ENCODE results near the gene DNAH1.

DNAH1 gene

GRCh38 chr3:52352566-52352965, 36.4 kb downstream of the DNAH1 start:
- no peak overlapping the region for H3K4me3 ChIP-seq (ENCODE audit: low read depth, low read length)
- no peak for DNase-seq (ENCODE audit: low read depth)
- TF ChIP-seq CTCF (IDR thresholded peaks at IDR 0.05; ENCODE audit: low read depth, low read length, missing control alignments) = no peak

DNA sequence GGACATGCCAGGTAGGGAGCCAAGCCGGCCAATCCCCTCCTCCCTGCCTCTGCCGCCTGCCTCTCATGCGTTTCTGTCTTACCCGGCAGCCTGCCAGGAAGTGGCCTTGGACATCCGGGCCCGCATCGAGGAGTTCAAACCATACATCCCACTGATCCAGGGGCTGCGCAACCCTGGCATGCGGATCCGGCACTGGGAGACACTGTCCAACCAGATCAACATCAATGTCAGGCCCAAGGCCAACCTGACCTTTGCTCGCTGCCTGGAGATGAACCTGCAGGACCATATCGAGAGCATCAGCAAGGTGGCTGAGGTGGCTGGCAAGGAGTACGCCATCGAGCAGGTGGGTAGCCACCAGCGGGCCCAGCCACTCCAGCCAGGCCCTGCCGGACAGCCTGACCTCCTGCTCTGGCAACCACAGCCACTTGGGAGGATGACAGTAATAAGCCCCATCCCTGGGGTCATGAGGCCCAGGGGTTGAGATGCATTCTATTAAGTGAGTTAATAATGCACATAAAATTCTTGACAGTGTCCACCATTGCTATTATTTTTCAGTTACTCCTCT, 37.3 kb downstream of the DNAH1 start:
- no peak for DNase-seq (ENCODE audit: low read depth)
- TF ChIP-seq CTCF (IDR thresholded peaks at IDR 0.05; ENCODE audit: low read depth, low read length, missing control alignments) = no peak
- no peak overlapping the region for H3K4me3 ChIP-seq (ENCODE audit: low read depth, low read length)

GRCh38 chr3:52354676-52355075, 38.6 kb downstream of the DNAH1 start:
- no peak overlapping the region for H3K4me3 ChIP-seq (ENCODE audit: low read depth, low read length)
- no peak for DNase-seq (ENCODE audit: low read depth)
- no peak for TF ChIP-seq CTCF (IDR thresholded peaks at IDR 0.05; ENCODE audit: low read depth, low read length, missing control alignments)

GRCh38 chr3:52355526-52355925, 39.4 kb downstream of the DNAH1 start:
- no peak for TF ChIP-seq CTCF (IDR thresholded peaks at IDR 0.05; ENCODE audit: low read depth, low read length, missing control alignments)
- no peak for DNase-seq (ENCODE audit: low read depth)
- no peak overlapping the region for H3K4me3 ChIP-seq (ENCODE audit: low read depth, low read length)

DNA sequence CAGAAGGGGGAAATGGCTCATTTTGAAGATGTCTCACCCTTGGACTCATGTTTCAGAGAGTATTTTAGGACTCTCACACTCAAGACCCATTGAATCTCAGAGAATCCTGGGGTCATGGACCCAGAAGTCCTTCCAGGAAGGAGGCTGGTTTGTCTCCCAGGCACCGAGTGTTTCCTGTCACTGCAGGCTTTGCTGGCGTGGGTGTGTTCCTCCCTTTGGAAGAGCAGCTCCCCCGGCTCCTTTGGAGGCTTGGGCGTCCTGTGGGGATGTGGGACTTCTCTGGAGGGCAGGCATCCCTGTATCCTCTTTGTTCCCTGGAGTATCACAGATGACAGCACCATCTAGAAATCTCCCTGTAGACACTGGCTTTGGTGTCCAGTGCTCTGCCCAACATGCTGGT, 40.0 kb downstream of the DNAH1 start:
- no peak overlapping the region for H3K4me3 ChIP-seq (ENCODE audit: low read depth, low read length)
- no peak for DNase-seq (ENCODE audit: low read depth)
- no peak for TF ChIP-seq CTCF (IDR thresholded peaks at IDR 0.05; ENCODE audit: low read depth, low read length, missing control alignments)

DNA sequence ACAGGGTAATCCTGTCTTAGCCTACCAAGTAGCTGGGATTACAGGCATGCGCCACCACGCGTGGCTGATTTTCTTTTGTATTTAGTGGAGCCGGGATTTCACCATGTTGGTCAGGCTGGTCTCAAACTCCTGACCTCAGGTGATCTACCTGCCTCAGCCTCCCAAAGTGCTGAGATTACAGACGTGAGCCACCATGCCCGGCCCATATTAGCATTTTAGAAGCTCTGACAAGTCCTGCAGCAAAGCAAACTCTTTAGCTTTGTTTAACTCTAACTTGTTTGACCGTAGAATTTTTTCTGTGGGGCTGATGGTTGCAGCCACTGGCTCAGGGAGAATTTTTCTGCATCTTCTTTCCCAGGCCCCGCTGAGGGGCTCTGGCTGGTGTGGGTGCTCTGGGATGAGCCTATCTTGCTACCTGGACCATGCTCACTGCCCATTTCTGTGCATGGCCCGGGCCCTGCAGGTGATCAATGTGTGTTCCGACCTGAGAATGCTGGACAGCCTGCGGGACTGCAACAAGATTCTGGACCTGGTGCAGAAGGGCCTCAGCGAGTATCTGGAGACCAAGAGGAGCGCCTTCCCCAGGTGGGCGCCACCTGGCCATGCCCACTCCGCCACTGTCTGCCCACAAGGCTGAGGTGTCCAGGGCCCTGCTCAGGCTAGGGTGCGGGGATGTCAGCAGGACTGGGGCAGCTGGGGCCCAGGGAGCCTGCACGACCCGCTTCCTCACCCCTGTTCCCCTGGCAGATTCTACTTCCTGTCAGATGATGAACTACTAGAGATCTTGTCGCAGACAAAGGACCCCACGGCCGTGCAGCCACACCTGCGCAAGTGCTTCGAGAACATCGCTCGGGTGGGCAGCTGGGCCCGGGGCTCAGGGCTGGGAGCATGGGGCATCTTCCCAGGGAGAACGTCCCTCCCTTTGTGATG, 41.3 kb downstream of the DNAH1 start:
- TF ChIP-seq CTCF (IDR thresholded peaks at IDR 0.05; ENCODE audit: low read depth, low read length, missing control alignments) = no peak
- no peak overlapping the region for H3K4me3 ChIP-seq (ENCODE audit: low read depth, low read length)
- no peak for DNase-seq (ENCODE audit: low read depth)
